Inflammatory macrophage treated with lipopolysaccharide for 4 hours (primary cell): Measurements from ENCODE around the gene PROX1.

Experiments
- DNase-seq: peaks from one replicate; pipeline ENCODE4 v3.0.0-alpha.2; 2020

Gene PROX1

GRCh38 chr1:214027498-214027897 is 39.7 kb downstream of the PROX1 start:
- DNase-seq = no peak

DNA sequence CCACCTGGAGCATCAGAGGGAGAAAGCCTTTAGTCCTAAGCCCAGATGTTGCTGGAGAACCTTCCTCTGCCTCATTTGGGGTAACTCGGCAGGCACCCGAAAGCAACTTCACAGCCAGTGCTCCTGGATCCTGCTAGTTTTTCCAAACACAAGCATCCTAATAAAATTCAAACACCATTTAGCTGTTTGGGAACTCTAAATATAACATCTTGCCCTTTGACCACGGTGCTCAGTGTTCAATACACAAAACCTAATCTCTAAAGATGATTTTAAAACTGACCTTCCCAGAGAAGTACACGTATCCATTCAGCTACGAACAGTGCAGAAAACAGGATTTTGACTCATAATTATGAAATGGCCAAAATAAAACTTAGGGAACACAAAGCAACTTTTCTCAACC is 40.3 kb downstream of the PROX1 start:
- DNase-seq = no peak

GRCh38 chr1:214028649-214029406 is 41.1 kb downstream of the PROX1 start:
- DNase-seq = no peak

DNA sequence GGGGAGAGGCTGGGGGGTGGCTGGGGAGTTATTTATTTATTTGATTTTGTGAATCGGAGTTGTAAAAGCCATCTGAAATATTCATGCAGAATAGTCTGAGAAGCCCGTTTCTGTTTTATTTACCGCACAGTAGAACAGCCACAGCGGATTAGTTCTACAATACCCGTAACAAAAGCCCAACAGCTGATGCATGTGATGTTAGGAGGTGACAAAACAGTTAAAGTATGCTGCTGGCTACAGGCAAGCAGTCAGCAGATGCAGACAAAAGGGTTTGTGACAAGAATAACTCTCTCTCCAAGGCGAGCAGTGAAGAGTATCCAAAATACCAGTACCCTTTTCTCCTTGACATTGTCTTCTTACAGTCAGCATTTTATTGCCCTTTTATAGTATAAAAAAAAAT is 42.0 kb downstream of the PROX1 start:
- no peak for DNase-seq

DNA sequence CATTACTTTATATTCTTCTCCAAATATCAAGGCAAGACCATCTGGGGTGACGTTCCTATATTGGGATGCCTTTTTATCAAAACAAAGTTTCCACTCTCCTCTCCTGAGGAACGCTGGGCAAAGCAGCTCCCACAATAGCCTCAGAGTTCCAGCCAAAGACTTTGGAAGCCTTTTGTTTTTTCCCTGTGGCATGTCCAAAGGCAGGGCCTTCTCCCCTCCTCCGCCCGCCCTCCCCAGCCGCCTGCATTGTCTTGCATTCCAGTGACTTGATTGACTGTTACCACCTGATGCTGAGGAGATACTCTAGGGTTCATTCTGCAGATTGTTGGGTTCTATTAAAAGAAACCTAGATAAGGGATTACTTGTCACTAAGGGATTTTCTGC is 43.5 kb downstream of the PROX1 start:
- no peak for DNase-seq

GRCh38 chr1:214037468-214037867 is 49.7 kb downstream of the PROX1 start:
- DNase-seq = no peak

- DNase-seq = no peak
Observed at GRCh38 chr1:214039394-214040018, 51.7 kb downstream of the PROX1 start.

- DNase-seq = no peak
Observed at GRCh38 chr1:214043167-214043566, 55.4 kb downstream of the PROX1 start.

DNA sequence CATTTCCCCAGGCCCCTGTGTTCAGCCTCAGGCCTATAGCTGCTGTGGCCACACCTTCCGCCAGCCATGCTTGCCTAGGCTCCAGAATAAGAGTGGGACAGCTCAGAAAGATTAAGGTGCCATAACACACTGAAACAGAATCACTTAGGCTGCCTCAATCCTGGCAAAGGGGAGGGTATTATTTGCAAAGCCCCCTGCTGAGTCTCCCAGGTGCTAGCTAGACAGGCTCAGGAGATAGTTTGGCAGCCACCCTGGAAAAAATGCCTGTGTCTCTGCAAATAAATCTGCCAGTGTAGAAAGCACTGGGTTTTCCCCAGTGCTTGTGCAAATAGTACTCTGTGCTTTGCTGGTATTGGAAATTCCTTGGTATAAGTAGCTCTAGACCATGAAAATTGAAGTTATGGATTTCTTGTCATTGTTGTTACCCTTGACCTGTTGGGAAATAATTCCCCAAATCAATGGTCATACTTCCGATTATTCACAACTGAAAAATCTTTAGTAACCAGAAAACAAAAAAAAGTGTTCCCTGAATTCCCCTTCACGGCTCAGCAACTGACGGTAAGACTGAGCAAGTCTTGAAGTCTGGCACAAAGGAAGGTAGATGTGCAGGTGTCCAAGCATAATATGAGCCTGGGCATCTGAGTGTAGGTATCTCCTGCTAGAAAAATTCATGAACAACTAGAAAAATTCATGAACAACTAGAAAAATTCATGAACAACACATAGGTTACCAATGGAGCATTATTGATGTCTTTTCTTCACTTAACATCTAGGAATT is 56.9 kb downstream of the PROX1 start:
- DNase-seq = no peak

GRCh38 chr1:214050513-214051401 is 63.0 kb downstream of the PROX1 start:
- DNase-seq = no peak

- DNase-seq = no peak
Observed at GRCh38 chr1:214051786-214052185, 64.0 kb downstream of the PROX1 start.

- DNase-seq = no peak
Observed at GRCh38 chr1:214058076-214058475, 70.3 kb downstream of the PROX1 start.

GRCh38 chr1:214066190-214066589 is 78.4 kb downstream of the PROX1 start:
- no peak for DNase-seq

DNA sequence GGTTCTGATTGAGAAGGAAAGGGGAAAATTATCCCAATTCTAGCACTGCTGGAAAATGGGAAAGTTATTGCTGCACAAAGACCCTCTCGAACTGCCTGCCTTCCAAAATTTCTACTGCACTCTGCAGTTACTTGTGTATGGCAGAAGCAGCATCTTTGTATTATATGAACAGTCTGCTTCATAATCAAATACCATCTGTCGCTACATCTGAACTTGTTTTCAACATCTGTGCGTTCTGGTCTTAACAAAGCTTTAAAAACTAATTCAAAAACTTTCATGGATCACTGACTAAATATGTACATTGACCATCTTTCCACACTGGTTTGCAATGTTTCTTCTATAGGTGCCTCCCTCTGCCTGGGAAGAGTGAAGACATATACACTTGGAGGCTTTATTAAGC is 79.2 kb downstream of the PROX1 start:
- DNase-seq = no peak

DNA sequence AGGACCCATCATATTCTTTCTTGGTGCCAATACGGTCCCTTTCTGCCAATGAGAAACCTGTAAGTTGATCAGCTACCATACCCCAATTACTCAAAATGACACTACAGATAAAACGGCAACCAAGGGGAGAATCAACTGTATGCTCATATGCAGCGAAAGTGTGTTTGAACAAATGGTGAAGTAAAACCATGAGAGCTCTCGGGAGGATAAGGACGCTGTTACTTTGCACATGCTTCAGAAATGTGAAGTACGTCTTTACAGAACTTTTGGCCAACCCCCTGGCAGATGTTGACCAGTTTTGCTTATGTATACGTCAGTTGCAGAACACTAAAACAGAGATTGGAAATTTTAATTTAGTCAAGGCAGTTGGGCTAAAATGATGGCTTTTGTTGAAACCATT is 79.6 kb downstream of the PROX1 start:
- no peak for DNase-seq

- DNase-seq = no peak
Observed at GRCh38 chr1:214067853-214068703, 80.3 kb downstream of the PROX1 start.

DNA sequence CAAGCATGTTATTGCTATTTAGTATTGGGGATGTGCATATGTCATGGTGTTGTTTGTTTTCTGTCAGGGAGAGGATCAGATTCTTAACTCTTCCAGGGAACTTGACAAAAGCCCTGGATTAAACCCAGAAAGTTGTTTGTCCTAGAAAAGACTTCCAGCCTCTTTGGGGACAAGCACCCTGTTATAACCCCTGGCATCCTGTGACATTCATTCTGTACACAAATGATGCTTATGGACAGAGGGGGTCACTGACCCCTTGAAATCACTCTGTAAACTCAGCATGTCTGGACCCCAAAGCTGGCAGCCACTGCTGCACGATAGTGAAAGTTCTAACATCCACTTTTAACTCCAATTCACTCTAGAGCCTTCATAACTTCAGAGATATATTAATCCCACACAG is 81.2 kb downstream of the PROX1 start:
- no peak for DNase-seq

DNA sequence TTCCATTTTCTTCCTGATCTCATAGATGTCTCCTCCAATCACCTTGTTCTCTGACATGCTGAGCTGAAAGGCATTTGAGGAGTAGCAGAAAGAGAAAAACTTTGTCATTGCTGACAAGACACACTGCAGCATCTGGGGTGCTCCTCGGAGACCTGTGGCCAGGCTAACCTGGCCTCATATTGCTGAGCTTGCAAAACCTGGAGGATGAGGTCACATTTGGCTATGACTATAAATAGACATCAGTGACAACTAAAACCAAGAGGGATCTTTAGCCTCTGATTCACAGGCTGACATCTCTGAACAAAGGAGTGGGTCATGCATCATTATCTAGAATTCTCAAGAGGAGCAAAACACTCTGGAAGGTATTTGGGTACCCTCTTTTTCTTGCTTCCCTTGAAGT is 83.7 kb downstream of the PROX1 start:
- no peak for DNase-seq

DNA sequence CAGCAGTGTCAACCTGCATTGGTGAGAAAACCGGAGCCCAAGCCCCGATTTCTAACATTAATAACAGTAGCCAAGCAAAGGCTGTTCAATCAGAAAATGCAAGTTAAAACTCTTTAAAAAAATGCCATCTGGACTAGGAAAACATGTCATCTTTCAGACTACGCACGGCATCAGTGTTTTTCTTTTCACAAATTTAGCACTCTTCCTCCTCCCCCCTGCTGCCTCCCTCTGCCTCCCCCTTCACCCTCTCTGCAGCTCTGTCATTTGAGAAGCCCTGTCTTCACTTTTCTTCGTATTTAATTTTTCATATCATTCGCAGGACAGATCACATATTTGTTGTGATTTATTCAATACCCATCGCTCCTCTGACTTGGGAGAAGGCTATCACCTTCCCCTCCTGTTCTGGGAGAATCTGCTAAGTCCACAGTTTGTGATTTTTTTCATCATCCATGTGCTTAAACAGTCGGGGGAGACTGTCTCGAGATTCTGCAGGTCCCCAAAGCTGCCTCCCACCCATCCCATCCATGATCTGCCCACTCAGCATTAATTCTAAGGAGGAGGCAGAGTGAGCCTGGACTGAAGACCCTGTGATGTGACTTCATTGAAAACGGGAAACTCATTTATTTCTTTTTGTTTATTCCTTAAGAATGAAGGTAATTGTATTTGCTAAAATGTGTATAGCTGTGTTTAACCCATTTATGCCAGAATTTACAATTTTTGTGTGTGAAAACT is 84.8 kb downstream of the PROX1 start:
- no peak for DNase-seq

DNA sequence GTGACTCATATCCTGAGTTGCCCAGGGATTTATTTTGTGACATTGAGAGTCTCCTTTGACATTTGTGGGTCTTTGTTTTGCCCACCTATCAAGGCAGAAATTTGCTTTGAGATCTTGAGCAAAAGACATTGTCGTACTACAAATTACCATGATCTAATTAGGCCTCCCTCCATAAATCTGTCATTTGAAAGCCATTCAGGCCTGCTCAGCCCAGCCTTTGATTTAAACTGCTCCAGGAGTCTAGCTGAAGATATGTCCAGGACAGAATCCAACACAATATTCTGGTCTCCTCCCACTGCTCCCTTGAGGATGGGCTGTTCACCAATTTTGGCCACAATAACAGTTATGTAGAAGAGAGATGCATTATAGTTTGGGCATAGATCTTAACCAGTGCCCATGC is 86.7 kb downstream of the PROX1 start:
- no peak for DNase-seq

GRCh38 chr1:214075305-214075998 is 87.7 kb downstream of the PROX1 start:
- DNase-seq = no peak
